HCT116 (cell line): ENCODE measurements around the gene FER. TPM values are rescaled to one million over a fixed set of nuclear protein-coding genes. Genes with fewer than 3 reads are reported as not detected.

Experiments used
- ATAC-seq: fragments of 200-7000 bp; cut with Tn5 transposase; 2 replicates; pipeline ENCODE4 v1.9.1; 2020; ENCODE audit warnings: mild to moderate bottlenecking, moderate library complexity
- BruUV-seq: library from RNA; stranded (reverse); fragments of 400-500 nt; replicated peaks from 2 replicates; lab custom pipeline; 2021; lab: Mats Ljungman, UMichigan
- CTCF ChIA-PET: fragments of 300-600 bp; sonication (Branson Sonifier 250); formaldehyde crosslinking; loops from one replicate; lab custom pipeline; 2021; ENCODE audit warnings: antibody characterized with exemption; lab: Charles Lee
- POLR2A ChIA-PET: fragments of 300-600, 350-600 bp; sonication (Branson Sonifier 250); formaldehyde crosslinking; loops from one replicate; lab custom pipeline; 2021; ENCODE audit warnings: antibody characterized with exemption; lab: Charles Lee
- RAD21 ChIA-PET, 2 experiments: fragments of 300-600 bp; sonication (Branson Sonifier 250); formaldehyde crosslinking; loops; one replicate each; lab custom pipeline; 2023; ENCODE audit warnings: low total read pairs in 2 of 2; ENCODE audit not compliant: uncharacterized antibody in 2 of 2, unreplicated experiment in 2 of 2, low non-redundant PET in 1 of 2; lab: Charles Lee
- DNase-seq: peaks from one replicate; pipeline ENCODE4 v3.0.0-alpha.2; 2010; ENCODE audit warnings: low read depth, low spot score
- H2AFZ ChIP-seq: fragments of 200-600 bp; shearing (Covaris generic), sonication (generic); 2 replicates; pipeline ENCODE4 v1.6.1; 2017; ENCODE audit warnings: low read depth, mixed run types, mixed read lengths, antibody characterized with exemption, low read length; ENCODE audit not compliant: poor library complexity, severe bottlenecking
- H3K27ac ChIP-seq: 2 replicates; pipeline ENCODE4 v1.5.1; 2012; ENCODE audit warnings: low read depth, low read length
- H3K27me3 ChIP-seq: fragments of 200-600 bp; sonication (generic); 2 replicates; pipeline ENCODE4 v1.6.1; 2016; ENCODE audit warnings: mixed run types, low read length, mixed read lengths; ENCODE audit not compliant: insufficient read depth
- H3K36me3 ChIP-seq, 2 experiments: fragments of 200-500 bp in 1 of 2; fragments of 200-600 bp in 1 of 2; sonication (Bioruptor generic) in 1 of 2; sonication (generic) in 1 of 2; 2 replicates each; pipeline versions ENCODE4 v1.5.1 to v1.6.1; 2014 to 2016; ENCODE audit warnings: low read length in 2 of 2, inconsistent platforms in 1 of 2, mixed read lengths in 1 of 2, mixed run types in 1 of 2; ENCODE audit not compliant: insufficient read depth in 2 of 2, control insufficient read depth in 1 of 2
- H3K4me1 ChIP-seq, 2 experiments: fragments of 200-600 bp in 1 of 2; sonication (generic) in 1 of 2; 2 replicates each; pipeline versions ENCODE4 v1.5.1 to v1.6.1; 2012 to 2017; ENCODE audit warnings: low read length in 2 of 2, inconsistent platforms in 1 of 2, mild to moderate bottlenecking in 1 of 2, mixed read lengths in 1 of 2, mixed run types in 1 of 2, moderate library complexity in 1 of 2; ENCODE audit not compliant: insufficient read depth in 2 of 2, control insufficient read depth in 1 of 2
- H3K4me2 ChIP-seq: fragments of 200-600 bp; sonication (generic); 2 replicates; pipeline ENCODE4 v1.6.1; 2017; ENCODE audit warnings: mixed run types, low read length, mixed read lengths
- H3K4me3 ChIP-seq, 2 experiments: fragments of 200-600 bp in 1 of 2; sonication (generic) in 1 of 2; replicated peaks in 1 of 2; 2 replicates each; pipeline ENCODE4 v1.5.1; 2011 to 2016; ENCODE audit warnings: low read length in 2 of 2, control low read depth in 1 of 2, low read depth in 1 of 2, mild to moderate bottlenecking in 1 of 2, mixed read lengths in 1 of 2, mixed run types in 1 of 2
- H3K79me2 ChIP-seq: fragments of 200-600 bp; sonication (generic); 2 replicates; pipeline ENCODE4 v1.6.1; 2017; ENCODE audit warnings: mild to moderate bottlenecking, mixed run types, low read length, moderate library complexity, mixed read lengths; ENCODE audit not compliant: insufficient read depth
- H3K9ac ChIP-seq: fragments of 200-600 bp; sonication (generic); 2 replicates; pipeline ENCODE4 v1.6.1; 2016; ENCODE audit warnings: low read length, mixed read lengths
- H3K9me2 ChIP-seq: fragments of 200-600 bp; sonication (generic), shearing (Covaris generic); 2 replicates; pipeline ENCODE4 v1.6.1; 2017; ENCODE audit warnings: mixed run types, mild to moderate bottlenecking, moderate library complexity; ENCODE audit not compliant: insufficient read depth
- H3K9me3 ChIP-seq, 2 experiments: fragments of 200-500 bp in 1 of 2; fragments of 200-600 bp in 1 of 2; sonication (Bioruptor generic) in 1 of 2; sonication (generic) in 1 of 2; 2 replicates each; pipeline ENCODE4 v1.6.1; 2014 to 2017; ENCODE audit warnings: low read length in 2 of 2, mixed read lengths in 2 of 2, inconsistent platforms in 1 of 2, low read depth in 1 of 2, mild to moderate bottlenecking in 1 of 2, mixed run types in 1 of 2, moderate library complexity in 1 of 2; ENCODE audit not compliant: control insufficient read depth in 1 of 2, insufficient read depth in 1 of 2
- H4K20me1 ChIP-seq: fragments of 200-600 bp; sonication (generic), shearing (Covaris generic); 2 replicates; pipeline ENCODE4 v1.6.1; 2017; ENCODE audit warnings: mixed run types, mild to moderate bottlenecking, moderate library complexity; ENCODE audit not compliant: insufficient read depth
- CBX3 ChIP-seq: IDR thresholded peaks from 2 replicates; pipeline ENCODE4 v1.6.1; 2012; ENCODE audit warnings: low read depth
- CEBPB ChIP-seq: IDR thresholded peaks from 2 replicates; pipeline ENCODE4 v1.6.1; 2012; ENCODE audit warnings: low read depth
- EGR1 ChIP-seq: IDR thresholded peaks from 2 replicates; pipeline ENCODE4 v1.6.1; 2012; ENCODE audit warnings: low read depth
- ELF1 ChIP-seq: IDR thresholded peaks from 2 replicates; pipeline ENCODE4 v1.6.1; 2012; ENCODE audit warnings: low read depth, borderline replicate concordance
- EZH2 ChIP-seq: fragments of 200-600 bp; sonication (generic); IDR thresholded peaks from 2 replicates; pipeline ENCODE4 v1.6.1; 2017; ENCODE audit warnings: antibody characterized with exemption, mixed run types
- EZH2phosphoT487 ChIP-seq: fragments of 200-600 bp; IDR thresholded peaks from 2 replicates; pipeline ENCODE4 v1.6.1; 2018; ENCODE audit warnings: antibody characterized with exemption, borderline replicate concordance
- FOSL1 ChIP-seq: IDR thresholded peaks from 2 replicates; pipeline ENCODE4 v1.6.1; 2012; ENCODE audit warnings: low read depth
- JUND ChIP-seq: IDR thresholded peaks from 2 replicates; pipeline ENCODE4 v1.6.1; 2012
- MAX ChIP-seq: IDR thresholded peaks from 2 replicates; pipeline ENCODE4 v1.6.1; 2012
- POLR2AphosphoS5 ChIP-seq: IDR thresholded peaks from 2 replicates; pipeline ENCODE4 v1.6.1; 2011; ENCODE audit warnings: mild to moderate bottlenecking, low read depth, low read length, moderate library complexity
- RAD21 ChIP-seq: IDR thresholded peaks from 2 replicates; pipeline ENCODE4 v1.6.1; 2012; ENCODE audit warnings: low read depth, mild to moderate bottlenecking
- SIN3A ChIP-seq: IDR thresholded peaks from 2 replicates; pipeline ENCODE4 v1.6.1; 2012; ENCODE audit warnings: low read depth
- SP1 ChIP-seq: IDR thresholded peaks from 2 replicates; pipeline ENCODE4 v1.6.1; 2012; ENCODE audit warnings: low read depth
- SRF ChIP-seq: IDR thresholded peaks from 2 replicates; pipeline ENCODE4 v1.6.1; 2012; ENCODE audit warnings: low read depth
- TCF7L2 ChIP-seq: IDR thresholded peaks from 2 replicates; pipeline ENCODE4 v1.7.0; 2011; ENCODE audit warnings: borderline replicate concordance, inconsistent platforms; ENCODE audit not compliant: insufficient read depth, insufficient read length; ENCODE audit errors: extremely low read depth
- YY1 ChIP-seq: IDR thresholded peaks from 2 replicates; pipeline ENCODE4 v1.6.1; 2011; ENCODE audit warnings: low read length, low read depth, moderate library complexity, mild to moderate bottlenecking; ENCODE audit not compliant: insufficient replicate concordance; ENCODE audit errors: extremely low read depth
- ZFX ChIP-seq: fragments of 450-650 bp; IDR thresholded peaks from 2 replicates; pipeline ENCODE4 v1.6.1; 2017
- ZNF274 ChIP-seq: fragments of 200-500 bp; sonication (Bioruptor generic); IDR thresholded peaks from 2 replicates; pipeline ENCODE4 v1.6.1; 2014; ENCODE audit warnings: mild to moderate bottlenecking, low read depth, low read length, inconsistent platforms
- intact Hi-C: fragments of 100-400 bp; cut with micrococcal nuclease; formaldehyde crosslinking; loops from 2 replicates; pipeline ENCODE4 v1.10.0; 2022
- total RNA-seq: library from RNA; stranded (reverse); gene quantifications from one replicate; pipeline ENCODE4 v1.2.1, GENCODE V29; 2021; ENCODE audit not compliant: unreplicated experiment
- TF ChIP-seq, protein P1 (sequence below): IDR thresholded peaks from 2 replicates; pipeline ENCODE4 v1.6.1; 2012
- TF ChIP-seq, protein P2 (sequence below), 3 experiments: fragments of 200-600 bp in 1 of 3; sonication (generic) in 1 of 3; IDR thresholded peaks in 2 of 3; conservative IDR thresholded peaks in 1 of 3; 2 replicates each; pipeline ENCODE4 v1.5.1; 2012 to 2017; ENCODE audit warnings: low read depth in 2 of 3, low read length in 2 of 3, antibody characterized with exemption in 1 of 3, borderline replicate concordance in 1 of 3, control low read depth in 1 of 3, mild to moderate bottlenecking in 1 of 3, mixed read lengths in 1 of 3, mixed run types in 1 of 3, moderate library complexity in 1 of 3; ENCODE audit not compliant: insufficient read depth in 1 of 3

Gene FER
- total RNA-seq, 1 experiment from 2014 or later = 32.0 TPM

GRCh38 chr5:108966910-108967309 is 219.2 kb downstream of the FER start:
- ChIA-PET POLR2A (no interaction called here), CTCF (no interaction called here), RAD21 (no interaction called here)
- Histone ChIP-seq H3K79me2 (no peaks in the 10 kb centered on the region), H3K36me3 (no peaks in the 10 kb centered on the region), H3K4me1 (no peaks in the 10 kb centered on the region), H3K27me3 (no peaks in the 10 kb centered on the region), H3K27ac (no peak overlapping the region), H3K4me3 (no peak overlapping the region), H3K4me2 (no peak overlapping the region), H3K9ac (no peak overlapping the region), H3K9me3 (no peaks in the 10 kb centered on the region), H3K9me2 (no peaks in the 10 kb centered on the region), H2AFZ (no peak overlapping the region), H4K20me1 (no peaks in the 10 kb centered on the region)
- TF ChIP-seq TCF7L2 (no peak), EZH2 (no peak), YY1 (no peak), ZFX (no peak), JUND (no peak), POLR2AphosphoS5 (no peak), MAX (no peak)
- TF ChIP-seq, protein P1, sequence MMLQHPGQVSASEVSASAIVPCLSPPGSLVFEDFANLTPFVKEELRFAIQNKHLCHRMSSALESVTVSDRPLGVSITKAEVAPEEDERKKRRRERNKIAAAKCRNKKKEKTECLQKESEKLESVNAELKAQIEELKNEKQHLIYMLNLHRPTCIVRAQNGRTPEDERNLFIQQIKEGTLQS = no peak
- DNase-seq (no peak), ATAC-seq (no peak)
- no TSS peak for BruUV-seq
- intact Hi-C loops = no loop called here

DNA sequence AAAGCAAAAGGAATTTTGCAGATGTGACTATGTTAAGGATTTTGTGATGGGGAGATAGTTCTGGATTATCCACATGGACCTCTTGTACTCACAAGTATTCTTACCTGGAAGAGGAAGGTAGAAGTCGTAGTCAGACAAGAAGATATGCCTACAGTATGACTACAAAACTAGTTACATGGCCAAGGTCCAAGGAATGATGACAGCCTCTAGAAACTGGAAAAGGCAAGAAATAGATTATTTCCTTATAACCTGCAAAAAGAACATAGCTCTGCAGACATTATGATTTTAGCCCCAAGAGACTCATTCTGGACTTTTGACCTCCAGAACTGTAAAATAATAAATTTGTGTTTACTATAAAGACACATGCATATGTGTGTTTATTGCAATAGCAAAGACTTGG is 226.9 kb downstream of the FER start:
- no peak overlapping the region for H3K4me3 ChIP-seq
- ChIA-PET RAD21 (no interaction called here), CTCF (no interaction called here), POLR2A (no interaction called here)
- no peaks in the 10 kb centered on the region for H3K27me3 ChIP-seq
- no peak overlapping the region for H3K4me2 ChIP-seq
- no peaks in the 10 kb centered on the region for H3K79me2 ChIP-seq
- H4K20me1 ChIP-seq = no peaks in the 10 kb centered on the region
- no peaks in the 10 kb centered on the region for H3K9me2 ChIP-seq
- H3K4me1 ChIP-seq = no peaks in the 10 kb centered on the region
- no peaks in the 10 kb centered on the region for H3K9me3 ChIP-seq
- no peak overlapping the region for H2AFZ ChIP-seq
- no peak overlapping the region for H3K9ac ChIP-seq
- intact Hi-C loops = no loop called here
- H3K36me3 ChIP-seq = no peaks in the 10 kb centered on the region
- BruUV-seq = no TSS peak
- no peak overlapping the region for H3K27ac ChIP-seq
- ATAC-seq (no peak), DNase-seq (no peak)
- TF ChIP-seq CBX3 (no peak), ELF1 (no peak), MAX (no peak), JUND (no peak), RAD21 (no peak), CEBPB (no peak), SIN3A (no peak), EGR1 (no peak), EZH2phosphoT487 (no peak), TCF7L2 (no peak), ZNF274 (no peak), ZFX (no peak), SRF (no peak), SP1 (no peak), YY1 (no peak), FOSL1 (no peak)
- TF ChIP-seq, protein P2, sequence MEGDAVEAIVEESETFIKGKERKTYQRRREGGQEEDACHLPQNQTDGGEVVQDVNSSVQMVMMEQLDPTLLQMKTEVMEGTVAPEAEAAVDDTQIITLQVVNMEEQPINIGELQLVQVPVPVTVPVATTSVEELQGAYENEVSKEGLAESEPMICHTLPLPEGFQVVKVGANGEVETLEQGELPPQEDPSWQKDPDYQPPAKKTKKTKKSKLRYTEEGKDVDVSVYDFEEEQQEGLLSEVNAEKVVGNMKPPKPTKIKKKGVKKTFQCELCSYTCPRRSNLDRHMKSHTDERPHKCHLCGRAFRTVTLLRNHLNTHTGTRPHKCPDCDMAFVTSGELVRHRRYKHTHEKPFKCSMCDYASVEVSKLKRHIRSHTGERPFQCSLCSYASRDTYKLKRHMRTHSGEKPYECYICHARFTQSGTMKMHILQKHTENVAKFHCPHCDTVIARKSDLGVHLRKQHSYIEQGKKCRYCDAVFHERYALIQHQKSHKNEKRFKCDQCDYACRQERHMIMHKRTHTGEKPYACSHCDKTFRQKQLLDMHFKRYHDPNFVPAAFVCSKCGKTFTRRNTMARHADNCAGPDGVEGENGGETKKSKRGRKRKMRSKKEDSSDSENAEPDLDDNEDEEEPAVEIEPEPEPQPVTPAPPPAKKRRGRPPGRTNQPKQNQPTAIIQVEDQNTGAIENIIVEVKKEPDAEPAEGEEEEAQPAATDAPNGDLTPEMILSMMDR (IDR thresholded peaks at IDR 0.05 in 2 of 3, conservative IDR thresholded peaks at IDR 0.05 in 1 of 3; ENCODE audit: borderline replicate concordance in 1 of 3, insufficient read depth in 1 of 3, low read depth in 2 of 3, low read length in 2 of 3) = no peak
- TF ChIP-seq, protein P1 = no peak
